Central memory CD8-positive, alpha-beta T cell (primary cell): ENCODE measurements around the gene ARPC1B.
"Not testable (repeated sequence)": the region's sequence is repeated elsewhere in the genome, so short reads cannot be mapped to it uniquely, and the experiment has no call there.

Experiments
- ATAC-seq: fragments of 150-1000 bp; cut with Tn5 transposase; replicated peaks from 2 replicates; pipeline ENCODE4 v1.10.0; 2022; ENCODE audit warnings: mild to moderate bottlenecking, moderate FRiP score, moderate number of reproducible peaks; ENCODE audit not compliant: poor library complexity, severe bottlenecking; ENCODE audit errors: extremely low read depth
- DNase-seq, 2 donors: peaks; one replicate each; pipeline ENCODE4 v3.0.0; 2021; ENCODE audit warnings: low spot score in 2 of 2
- H3K27ac Mint-ChIP-seq: one replicate; pipeline ENCODE4 v1.8.0; 2022; ENCODE audit warnings: low read depth, mild to moderate bottlenecking, moderate library complexity, mixed read lengths
- H3K27me3 Mint-ChIP-seq: one replicate; pipeline ENCODE4 v1.8.0; 2022; ENCODE audit warnings: mixed read lengths
- H3K36me3 Mint-ChIP-seq: one replicate; pipeline ENCODE4 v1.8.0; 2022; ENCODE audit warnings: mild to moderate bottlenecking, moderate library complexity, mixed read lengths; ENCODE audit not compliant: insufficient read depth
- H3K4me1 Mint-ChIP-seq: one replicate; pipeline ENCODE4 v1.8.0; 2022; ENCODE audit warnings: mixed read lengths
- H3K4me3 Mint-ChIP-seq: one replicate; pipeline ENCODE4 v1.8.0; 2022; ENCODE audit warnings: mild to moderate bottlenecking, moderate library complexity, mixed read lengths
- H3K9me3 Mint-ChIP-seq: one replicate; pipeline ENCODE4 v1.8.0; 2022; ENCODE audit warnings: mixed read lengths

Gene ARPC1B

DNA sequence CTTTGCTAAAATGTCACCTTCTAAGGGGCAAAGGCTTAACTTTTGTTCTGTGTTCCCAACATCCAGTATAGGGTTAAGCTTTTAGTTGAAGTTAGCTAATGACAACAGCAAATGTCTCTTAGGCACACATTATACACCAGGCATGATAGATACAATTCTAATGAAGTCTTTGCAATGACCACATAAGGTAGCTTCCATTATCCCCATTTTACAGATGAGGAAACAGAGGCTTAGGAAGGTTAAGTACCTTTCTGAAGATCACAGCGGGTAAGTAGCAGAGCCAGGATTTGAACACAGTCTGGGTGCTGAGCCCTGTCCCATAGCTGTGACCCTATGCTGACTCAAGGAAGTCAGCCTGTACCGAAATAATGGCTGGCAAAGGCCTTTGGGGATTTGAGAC is 36.1 kb downstream of the ARPC1B start:
- peak overlapping the region; percentile 95 for H3K27ac Mint-ChIP-seq
- no peaks in the 10 kb centered on the region for H3K9me3 Mint-ChIP-seq
- H3K4me1 Mint-ChIP-seq, result peaks cover 55% of the 10 kb centered on the region
- ATAC-seq (no peak), DNase-seq (no peak)
- H3K4me3 Mint-ChIP-seq, result peak overlapping the region; percentile 93
- H3K36me3 Mint-ChIP-seq, result peaks cover 65% of the 10 kb centered on the region
- no peaks in the 10 kb centered on the region for H3K27me3 Mint-ChIP-seq

DNA sequence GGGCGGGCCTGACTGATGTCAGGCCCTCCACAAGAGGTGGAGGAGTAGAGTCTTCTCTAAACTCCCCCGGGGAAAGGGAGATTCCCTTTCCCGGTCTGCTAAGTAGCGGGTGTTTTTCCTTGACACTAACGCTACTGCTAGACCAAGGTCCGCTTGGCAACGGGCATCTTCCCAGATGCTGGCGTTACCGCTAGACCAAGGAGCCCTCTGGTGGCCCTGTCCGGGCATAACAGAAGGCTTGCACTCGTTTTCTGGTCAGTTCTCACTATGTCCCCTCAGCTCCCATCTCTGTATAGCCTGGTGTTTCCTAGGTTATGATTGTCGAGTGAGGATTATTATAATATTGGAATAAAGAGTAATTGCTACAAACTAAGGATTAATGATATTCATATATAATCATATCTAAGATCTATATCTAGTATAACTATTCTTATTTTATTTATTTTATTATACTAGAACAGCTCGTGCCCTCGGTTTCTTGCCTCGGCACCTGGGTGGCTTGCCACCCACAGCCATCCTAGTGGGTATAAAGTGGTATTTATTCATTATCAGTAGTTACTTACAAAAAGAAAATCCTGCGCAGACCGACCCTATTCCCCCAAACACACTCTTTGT is 41.1 kb downstream of the ARPC1B start:
- peaks cover 86% of the 10 kb centered on the region for H3K36me3 Mint-ChIP-seq
- DNase-seq, ATAC-seq, H3K9me3 Mint-ChIP-seq, H3K4me3 Mint-ChIP-seq, H3K27me3 Mint-ChIP-seq: not testable (repeated sequence)
- H3K27ac Mint-ChIP-seq, result peak overlapping the region; percentile 68
- peaks cover 17% of the 10 kb centered on the region for H3K4me1 Mint-ChIP-seq

DNA sequence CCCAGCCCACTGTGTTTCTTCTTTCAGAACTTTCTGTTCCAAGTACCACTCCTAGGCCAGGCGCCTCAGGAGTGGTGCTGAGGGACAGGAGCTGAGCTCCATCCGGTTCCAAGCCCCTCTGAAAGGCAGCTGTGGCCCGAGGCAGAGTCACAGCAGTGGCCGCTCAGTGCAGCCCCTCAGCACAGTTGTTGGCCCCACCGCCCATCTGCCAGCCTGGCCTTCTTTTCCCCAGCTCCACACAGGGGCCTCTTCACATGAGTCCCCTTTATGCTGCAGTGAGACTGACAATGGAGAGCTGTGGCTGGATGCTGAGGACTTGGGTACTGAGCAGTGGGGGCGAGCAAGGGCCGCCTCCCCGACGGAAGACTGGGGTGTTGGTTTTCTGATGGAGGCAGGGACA is 43.7 kb downstream of the ARPC1B start:
- no peaks in the 10 kb centered on the region for H3K27me3 Mint-ChIP-seq
- H3K27ac Mint-ChIP-seq, result no peak overlapping the region
- H3K36me3 Mint-ChIP-seq, result peaks cover 65% of the 10 kb centered on the region
- DNase-seq (no peak), ATAC-seq (no peak)
- H3K4me3 Mint-ChIP-seq, result no peak overlapping the region
- H3K4me1 Mint-ChIP-seq, result peaks cover 9% of the 10 kb centered on the region
- H3K9me3 Mint-ChIP-seq, result no peaks in the 10 kb centered on the region

DNA sequence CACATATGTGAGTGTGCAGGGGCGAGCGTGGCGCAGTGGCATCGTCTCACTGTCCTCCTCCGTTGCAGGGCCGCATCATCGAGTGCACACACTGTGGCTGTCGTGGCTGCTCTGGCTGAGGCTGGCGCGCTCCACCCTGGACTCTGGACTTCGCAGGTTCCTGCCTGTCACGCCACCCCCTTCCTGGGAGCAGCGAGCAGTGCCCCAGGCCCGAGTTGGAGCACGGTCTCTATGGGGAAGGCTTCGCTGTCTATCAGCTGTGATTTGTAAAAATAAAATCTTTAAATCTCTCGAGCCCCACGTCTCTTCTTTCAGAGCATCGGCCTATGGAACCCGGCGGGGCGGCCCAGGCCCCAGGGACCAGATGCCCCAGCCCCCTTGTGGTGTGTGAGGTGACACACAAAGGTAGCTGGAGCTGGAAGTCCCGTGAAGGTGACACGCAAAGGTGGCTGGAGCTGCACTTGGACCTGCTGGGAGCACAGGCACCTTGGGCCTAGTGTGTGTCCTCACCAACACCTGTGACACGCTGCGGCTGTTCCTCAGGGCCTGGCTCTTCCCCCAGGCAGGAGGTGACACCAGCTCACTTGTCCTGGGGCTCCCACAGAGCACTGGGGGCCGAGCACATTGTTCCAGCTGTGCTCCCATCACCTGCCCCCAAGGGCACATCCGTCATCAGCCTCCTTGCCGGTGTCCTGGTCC is 44.9 kb downstream of the ARPC1B start:
- Mint-ChIP-seq H3K36me3 (peaks cover 59% of the 10 kb centered on the region), H3K4me1 (peaks cover 8% of the 10 kb centered on the region), H3K27me3 (no peaks in the 10 kb centered on the region), H3K4me3 (no peak overlapping the region), H3K9me3 (no peaks in the 10 kb centered on the region), H3K27ac (no peak overlapping the region)
- DNase-seq, result no peak
- ATAC-seq, result no peak

DNA sequence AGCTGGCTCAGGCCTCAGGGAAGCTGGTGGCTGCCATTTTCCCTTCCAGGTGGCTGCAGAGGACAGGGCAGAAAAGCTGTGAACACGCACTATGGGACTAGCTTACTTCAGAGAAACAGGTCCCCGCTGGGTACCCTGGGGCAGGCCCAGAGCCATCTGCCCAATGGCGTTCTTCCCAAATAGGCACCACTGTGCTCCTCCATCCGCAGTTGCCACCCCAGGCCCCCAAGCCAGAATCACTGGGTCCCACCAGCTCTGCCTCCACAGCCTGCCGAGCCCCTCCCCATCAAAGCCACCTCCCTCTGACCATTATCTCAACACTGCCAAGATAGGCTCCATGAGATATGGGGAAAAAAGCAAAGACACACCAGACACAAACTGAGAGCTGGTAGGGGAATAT is 45.7 kb downstream of the ARPC1B start:
- Mint-ChIP-seq H3K36me3 (peaks cover 51% of the 10 kb centered on the region), H3K9me3 (no peaks in the 10 kb centered on the region), H3K4me1 (peaks cover 1% of the 10 kb centered on the region), H3K27me3 (no peaks in the 10 kb centered on the region), H3K4me3 (no peak overlapping the region), H3K27ac (no peak overlapping the region)
- DNase-seq, result no peak
- no peak for ATAC-seq

DNA sequence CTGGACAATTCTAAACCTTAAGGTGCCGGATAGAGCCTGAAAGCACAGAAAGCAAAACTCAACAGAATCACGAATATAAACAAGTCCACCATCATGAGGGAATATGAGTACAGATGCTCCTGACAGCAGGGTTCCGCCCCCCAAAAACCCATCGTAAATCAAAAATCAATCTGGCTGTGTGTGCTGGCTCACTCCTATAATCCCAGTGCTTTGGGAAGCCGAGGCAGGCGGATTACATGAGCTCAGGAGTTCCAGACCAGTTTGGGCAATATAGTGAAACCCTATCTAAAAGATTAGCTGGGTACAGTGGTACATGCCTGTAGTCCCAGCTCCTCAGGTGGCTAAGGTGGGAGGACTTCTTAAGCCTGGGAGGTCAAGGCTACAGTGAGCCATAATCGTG is 46.5 kb downstream of the ARPC1B start:
- Mint-ChIP-seq H3K27ac (no peak overlapping the region), H3K27me3 (no peaks in the 10 kb centered on the region), H3K36me3 (peaks cover 50% of the 10 kb centered on the region), H3K4me1 (no peaks in the 10 kb centered on the region), H3K9me3 (no peaks in the 10 kb centered on the region), H3K4me3 (no peak overlapping the region)
- ATAC-seq (no peak), DNase-seq (no peak)

DNA sequence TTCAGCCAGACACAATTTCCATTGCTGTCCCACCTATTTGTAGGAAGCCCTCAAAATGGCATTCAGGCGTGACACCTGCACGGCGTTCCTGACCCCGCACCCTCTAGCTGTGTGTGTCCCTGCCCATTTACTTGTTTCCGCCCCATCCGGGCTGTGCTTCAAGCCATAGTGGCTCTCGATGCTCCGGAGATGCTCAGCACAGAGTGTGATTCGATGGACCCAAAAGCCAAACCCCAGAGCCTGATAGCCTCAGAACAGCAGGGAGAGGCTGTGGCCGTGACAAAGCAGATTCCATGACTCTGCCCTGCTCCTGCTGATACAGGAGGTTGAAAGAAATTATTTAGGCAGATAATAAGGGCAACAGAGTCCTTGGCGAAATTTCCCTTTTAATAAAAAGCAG is 47.7 kb downstream of the ARPC1B start:
- Mint-ChIP-seq H3K9me3 (no peaks in the 10 kb centered on the region), H3K4me1 (no peaks in the 10 kb centered on the region), H3K27me3 (no peaks in the 10 kb centered on the region), H3K4me3 (no peak overlapping the region), H3K27ac (no peak overlapping the region), H3K36me3 (peaks cover 38% of the 10 kb centered on the region)
- DNase-seq (no peak), ATAC-seq (no peak)

DNA sequence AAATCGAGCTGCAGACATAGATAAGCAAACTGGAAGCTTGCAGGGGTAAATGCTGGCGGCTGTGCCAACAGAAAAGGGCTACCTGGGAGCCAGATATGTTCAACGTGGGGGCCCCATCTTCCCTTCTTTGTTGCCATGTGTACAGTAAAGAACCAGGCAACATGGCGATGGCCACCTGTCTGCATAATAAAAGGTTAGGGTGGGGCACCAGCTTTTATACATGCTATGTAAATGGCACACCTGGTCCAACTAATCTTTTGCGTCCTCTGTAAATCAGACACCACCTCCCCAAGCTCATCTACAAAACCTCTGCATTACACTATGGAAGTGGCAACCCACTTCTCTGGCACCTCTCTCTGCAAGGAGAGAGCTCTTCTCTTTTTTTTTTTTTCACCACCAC is 48.1 kb downstream of the ARPC1B start:
- H3K36me3 Mint-ChIP-seq, result peaks cover 33% of the 10 kb centered on the region

DNA sequence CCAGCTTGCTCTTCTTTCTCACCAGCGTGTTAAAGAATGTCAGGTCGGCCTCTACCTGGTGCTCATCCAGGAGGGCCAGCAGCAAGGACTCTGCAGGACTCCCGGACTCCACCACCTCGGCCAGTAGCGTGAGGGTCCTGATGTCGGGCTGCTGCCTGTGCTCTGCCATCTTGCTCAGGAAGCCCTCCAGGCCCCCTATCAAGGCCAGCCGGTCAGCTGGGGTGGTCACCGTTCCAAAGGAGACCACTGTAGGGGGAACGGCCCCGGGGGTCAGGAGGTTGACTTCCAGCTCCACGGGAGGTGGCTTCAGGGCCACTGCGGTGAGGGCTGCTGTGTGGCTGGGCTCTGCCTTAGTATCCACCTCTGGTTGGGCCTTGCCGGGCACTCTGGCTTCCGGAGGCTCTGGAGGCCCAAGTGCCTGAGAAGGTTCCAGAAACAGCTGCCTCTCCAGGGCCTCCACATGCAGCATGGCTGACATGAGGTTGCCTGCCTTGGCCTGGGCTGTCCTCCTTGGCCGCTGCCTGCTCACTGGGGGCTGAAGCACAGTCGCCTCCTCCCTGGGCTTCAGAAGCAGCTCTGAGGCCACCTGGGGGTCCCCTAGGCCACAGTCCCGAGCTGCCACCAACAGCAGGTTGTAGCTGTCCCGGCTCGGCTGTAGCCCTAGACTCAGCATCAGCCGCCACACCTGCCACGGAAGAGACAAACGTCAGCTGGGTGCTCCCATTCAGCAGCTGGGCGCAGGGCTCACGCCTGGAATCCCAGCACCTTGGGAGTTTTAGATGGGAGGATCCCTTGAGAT is 50.6 kb downstream of the ARPC1B start:
- H3K36me3 Mint-ChIP-seq, result peaks cover 16% of the 10 kb centered on the region
- no peak for ATAC-seq

More for the DNA sequence above, 48.1 kb downstream of the ARPC1B start:
- no peak overlapping the region for H3K4me3 Mint-ChIP-seq
- H3K27me3 Mint-ChIP-seq, result no peaks in the 10 kb centered on the region
- no peak overlapping the region for H3K27ac Mint-ChIP-seq
- ATAC-seq (no peak), DNase-seq (no peak)
- no peaks in the 10 kb centered on the region for H3K9me3 Mint-ChIP-seq
- no peaks in the 10 kb centered on the region for H3K4me1 Mint-ChIP-seq

DNA sequence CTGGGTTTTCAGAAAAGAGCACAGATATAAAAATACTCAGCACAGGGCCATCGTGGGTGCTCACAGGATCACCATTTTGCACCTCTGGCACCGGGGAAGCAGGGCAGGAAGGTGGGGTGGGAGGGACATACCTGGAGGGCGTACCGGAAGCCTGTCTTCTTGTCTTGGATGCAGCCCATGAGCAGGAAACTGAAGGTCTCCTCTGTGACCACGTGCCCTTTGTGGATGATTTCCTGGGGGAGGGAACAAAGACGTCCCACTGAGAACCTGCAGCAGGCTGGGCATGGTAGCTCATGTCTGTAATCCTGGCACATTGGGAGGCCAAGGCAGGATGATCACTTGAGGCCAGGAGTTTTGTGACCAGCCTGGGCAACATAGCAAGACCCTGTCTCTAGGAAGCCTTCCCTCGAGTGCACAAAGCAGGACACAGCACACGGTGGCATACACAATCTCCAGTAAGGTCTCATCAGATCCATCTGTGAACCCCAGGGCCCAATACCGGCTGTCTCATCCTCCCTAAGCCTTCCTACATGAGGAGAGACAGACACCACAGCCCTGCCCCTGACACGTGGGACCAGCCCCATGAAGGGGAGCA is 54.5 kb downstream of the ARPC1B start:
- DNase-seq (no peak), ATAC-seq (no peak)
- H3K36me3 Mint-ChIP-seq, result peaks cover 18% of the 10 kb centered on the region
- H3K4me1 Mint-ChIP-seq, result no peaks in the 10 kb centered on the region
- no peaks in the 10 kb centered on the region for H3K9me3 Mint-ChIP-seq
- no peak overlapping the region for H3K27ac Mint-ChIP-seq
- no peaks in the 10 kb centered on the region for H3K27me3 Mint-ChIP-seq
- H3K4me3 Mint-ChIP-seq, result no peak overlapping the region

More for the DNA sequence above, 50.6 kb downstream of the ARPC1B start:
- Mint-ChIP-seq H3K4me3 (no peak overlapping the region), H3K9me3 (no peaks in the 10 kb centered on the region), H3K27me3 (no peaks in the 10 kb centered on the region), H3K27ac (no peak overlapping the region), H3K4me1 (no peaks in the 10 kb centered on the region)
- no peak for DNase-seq

DNA sequence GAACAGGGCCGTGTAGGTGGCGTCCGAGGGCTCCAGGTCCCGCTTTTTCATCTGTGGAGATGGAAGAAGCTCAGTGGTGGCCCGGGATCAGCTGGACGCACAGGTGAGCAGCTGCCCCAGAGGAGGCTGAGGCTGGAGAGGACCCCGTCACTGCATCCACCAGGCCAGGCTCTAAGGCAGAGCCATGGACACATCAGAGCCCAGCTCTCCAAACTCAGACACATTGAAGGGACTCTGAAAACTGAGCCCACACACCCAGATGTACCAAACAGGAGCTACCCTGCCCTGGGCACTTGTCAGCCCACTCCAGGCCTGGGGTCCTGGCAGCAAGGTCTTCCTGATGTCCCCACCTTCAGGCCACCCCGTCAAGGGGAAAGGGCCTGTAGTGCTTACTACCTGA is 55.2 kb downstream of the ARPC1B start:
- H3K27ac Mint-ChIP-seq, result no peak overlapping the region

DNA sequence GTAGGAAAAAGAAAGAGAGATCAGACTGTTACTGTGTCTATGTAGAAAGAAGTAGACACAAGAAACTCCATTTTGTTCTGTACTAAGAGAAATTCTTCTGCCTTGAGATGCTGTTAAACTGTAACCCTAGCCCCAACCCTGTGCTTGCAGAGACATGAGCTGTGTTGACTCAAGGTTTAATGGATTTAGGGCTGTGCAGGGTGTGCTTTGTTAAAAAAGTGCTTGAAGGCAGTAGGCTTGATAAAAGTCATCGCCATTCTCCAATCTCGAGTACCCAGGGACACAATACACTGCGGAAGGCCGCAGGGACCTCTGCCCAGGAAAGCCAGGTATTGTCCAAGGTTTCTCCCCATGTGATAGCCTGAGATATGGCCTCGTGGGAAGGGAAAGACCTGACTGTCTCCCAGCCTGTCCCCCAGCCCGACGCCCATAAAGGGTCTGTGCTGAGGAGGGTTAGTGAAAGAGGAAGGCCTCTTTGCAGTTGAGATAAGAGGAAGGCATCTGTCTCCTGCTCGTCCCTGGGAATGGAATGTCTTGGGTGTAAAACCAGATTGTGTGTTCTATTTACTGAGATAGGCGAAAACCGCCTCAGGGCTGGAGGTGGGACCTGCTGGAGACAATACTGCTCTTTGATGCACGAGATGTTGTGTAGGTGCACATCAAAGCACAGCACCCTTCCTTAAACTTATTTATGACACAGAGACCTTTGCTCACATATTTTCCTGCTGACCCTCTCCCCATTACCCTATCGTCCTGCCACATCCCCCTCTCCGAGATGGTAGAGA is 57.4 kb downstream of the ARPC1B start:
- not testable (repeated sequence) for H3K27ac Mint-ChIP-seq, H3K9me3 Mint-ChIP-seq, H3K4me3 Mint-ChIP-seq, H3K4me1 Mint-ChIP-seq, H3K27me3 Mint-ChIP-seq, DNase-seq, ATAC-seq
- H3K36me3 Mint-ChIP-seq, result peaks cover 16% of the 10 kb centered on the region

More for the DNA sequence above, 55.2 kb downstream of the ARPC1B start:
- H3K9me3 Mint-ChIP-seq, result no peaks in the 10 kb centered on the region
- no peaks in the 10 kb centered on the region for H3K27me3 Mint-ChIP-seq
- no peaks in the 10 kb centered on the region for H3K4me1 Mint-ChIP-seq
- H3K36me3 Mint-ChIP-seq, result peaks cover 18% of the 10 kb centered on the region
- DNase-seq (no peak), ATAC-seq (no peak)
- no peak overlapping the region for H3K4me3 Mint-ChIP-seq
